Panc1 (cell line): ENCODE data around the gene ABL1. TPM values are rescaled to one million over a fixed set of nuclear protein-coding genes. Genes with fewer than 3 reads are reported as not detected.
A peak's percentile ranks its signal among the peaks of the same experiment; 100 is the strongest.

Source experiments
- ATAC-seq: fragments of 200-7000 bp; cut with Tn5 transposase; 2 replicates; pipeline ENCODE4 v1.9.1; 2020; ENCODE audit warnings: mild to moderate bottlenecking, moderate library complexity
- BruUV-seq: library from RNA; stranded (reverse); fragments of 400-500 nt; replicated peaks from 2 replicates; lab custom pipeline; 2021; lab: Mats Ljungman, UMichigan
- CTCF ChIA-PET: fragments of 300-600 bp; sonication (Branson Sonifier 250); formaldehyde crosslinking; loops from one replicate; lab custom pipeline; 2022; ENCODE audit warnings: antibody characterized with exemption; lab: Charles Lee
- POLR2A ChIA-PET: fragments of 300-600 bp; sonication (Branson Sonifier 250); formaldehyde crosslinking; loops from one replicate; lab custom pipeline; 2022; ENCODE audit warnings: antibody characterized with exemption; lab: Charles Lee
- DNase-seq: peaks from one replicate; pipeline ENCODE4 v3.0.0-alpha.2; 2010; ENCODE audit warnings: low read depth, low spot score
- H3K27ac ChIP-seq: 2 replicates; pipeline ENCODE4 v1.5.1; 2011; ENCODE audit warnings: mild to moderate bottlenecking, low read length, inconsistent platforms
- H3K27me3 ChIP-seq: fragments of 200-500 bp; sonication (Bioruptor generic); 2 replicates; pipeline ENCODE4 v1.6.0; 2014; ENCODE audit warnings: low read length, inconsistent platforms; ENCODE audit not compliant: control insufficient read depth, insufficient read depth
- H3K36me3 ChIP-seq: fragments of 200-500 bp; sonication (Bioruptor generic); 2 replicates; pipeline ENCODE4 v1.5.1; 2014; ENCODE audit warnings: inconsistent platforms, mild to moderate bottlenecking, low read length, moderate library complexity; ENCODE audit not compliant: control insufficient read depth, insufficient read depth
- H3K4me1 ChIP-seq: 2 replicates; pipeline ENCODE4 v1.5.1; 2011; ENCODE audit warnings: inconsistent platforms, mild to moderate bottlenecking, low read length, moderate library complexity; ENCODE audit not compliant: control insufficient read depth, insufficient read depth
- H3K4me3 ChIP-seq, 2 experiments: 2 replicates each; pipeline ENCODE4 v1.5.1; 2011 to 2012; ENCODE audit warnings: low read depth in 2 of 2, low read length in 2 of 2, mild to moderate bottlenecking in 2 of 2, inconsistent platforms in 1 of 2, moderate library complexity in 1 of 2
- H3K9me3 ChIP-seq: fragments of 200-500 bp; sonication (Bioruptor generic); 2 replicates; pipeline ENCODE4 v1.5.1; 2014; ENCODE audit warnings: low read depth, mild to moderate bottlenecking, inconsistent platforms, low read length, moderate library complexity; ENCODE audit not compliant: control insufficient read depth, insufficient read depth
- CTCF ChIP-seq: fragments of 450-650 bp; IDR thresholded peaks from 2 replicates; pipeline ENCODE4 v1.5.1; 2017; ENCODE audit warnings: mild to moderate bottlenecking
- POLR2AphosphoS5 ChIP-seq: IDR thresholded peaks from 2 replicates; pipeline ENCODE4 v1.6.1; 2012; ENCODE audit warnings: mild to moderate bottlenecking, low read depth, low read length, moderate library complexity
- SIN3A ChIP-seq: IDR thresholded peaks from 2 replicates; pipeline ENCODE4 v1.6.1; 2012; ENCODE audit warnings: low read depth, mild to moderate bottlenecking, low read length, moderate library complexity, borderline replicate concordance; ENCODE audit not compliant: insufficient read depth
- TCF7L2 ChIP-seq: IDR thresholded peaks from 2 replicates; pipeline ENCODE4 v1.6.1; 2011; ENCODE audit warnings: mild to moderate bottlenecking, low read depth, low read length, inconsistent platforms
- in situ Hi-C: cut with HindIII; loops from 2 replicates; pipeline ENCODE4 v1.10.0; 2016; ENCODE audit warnings: low sequenced_read_pairs, low pct_unique_long_range_greater_than_20kb
- intact Hi-C: fragments of 100-400 bp; cut with micrococcal nuclease; formaldehyde crosslinking; loops from one replicate; pipeline ENCODE4 v1.10.0; 2022; ENCODE audit not compliant: unreplicated experiment
- total RNA-seq: library from RNA; stranded (reverse); gene quantifications from one replicate; pipeline ENCODE4 v1.2.1, GENCODE V29; 2021; ENCODE audit not compliant: unreplicated experiment
- TF ChIP-seq, protein P1 (sequence below), 2 experiments: IDR thresholded peaks; 2 replicates each; pipeline ENCODE4 v1.6.1; 2011 to 2012; ENCODE audit warnings: low read depth in 2 of 2, control low read depth in 1 of 2, low read length in 1 of 2, mild to moderate bottlenecking in 1 of 2, moderate library complexity in 1 of 2; ENCODE audit not compliant: insufficient read depth in 1 of 2

The ABL1 gene
- total RNA-seq, 1 experiment from 2014 or later: 48.4 TPM

DNA sequence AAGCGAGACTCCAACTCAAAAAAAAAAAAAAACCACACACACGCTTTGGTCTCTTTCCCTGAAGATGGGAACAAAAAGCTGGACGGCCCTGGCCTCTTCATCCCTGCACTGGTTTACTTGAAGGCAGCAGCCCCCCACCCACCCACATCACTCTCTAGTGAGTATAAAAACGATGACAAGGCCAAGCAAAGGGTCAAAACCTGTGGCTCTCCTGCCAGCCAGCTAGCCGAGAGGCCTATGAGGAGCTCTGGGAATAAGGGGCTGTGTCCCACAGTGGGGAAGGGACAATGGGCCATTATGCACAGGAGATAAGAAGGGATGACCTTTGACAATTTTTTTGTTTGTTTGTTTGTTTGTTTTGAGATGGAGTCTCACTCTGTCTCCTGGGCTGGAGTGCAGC lies 48.4 kb downstream of the ABL1 start:
- TF ChIP-seq SIN3A (no peak), POLR2AphosphoS5 (no peak), CTCF (no peak), TCF7L2 (no peak)
- TF ChIP-seq, protein P1, sequence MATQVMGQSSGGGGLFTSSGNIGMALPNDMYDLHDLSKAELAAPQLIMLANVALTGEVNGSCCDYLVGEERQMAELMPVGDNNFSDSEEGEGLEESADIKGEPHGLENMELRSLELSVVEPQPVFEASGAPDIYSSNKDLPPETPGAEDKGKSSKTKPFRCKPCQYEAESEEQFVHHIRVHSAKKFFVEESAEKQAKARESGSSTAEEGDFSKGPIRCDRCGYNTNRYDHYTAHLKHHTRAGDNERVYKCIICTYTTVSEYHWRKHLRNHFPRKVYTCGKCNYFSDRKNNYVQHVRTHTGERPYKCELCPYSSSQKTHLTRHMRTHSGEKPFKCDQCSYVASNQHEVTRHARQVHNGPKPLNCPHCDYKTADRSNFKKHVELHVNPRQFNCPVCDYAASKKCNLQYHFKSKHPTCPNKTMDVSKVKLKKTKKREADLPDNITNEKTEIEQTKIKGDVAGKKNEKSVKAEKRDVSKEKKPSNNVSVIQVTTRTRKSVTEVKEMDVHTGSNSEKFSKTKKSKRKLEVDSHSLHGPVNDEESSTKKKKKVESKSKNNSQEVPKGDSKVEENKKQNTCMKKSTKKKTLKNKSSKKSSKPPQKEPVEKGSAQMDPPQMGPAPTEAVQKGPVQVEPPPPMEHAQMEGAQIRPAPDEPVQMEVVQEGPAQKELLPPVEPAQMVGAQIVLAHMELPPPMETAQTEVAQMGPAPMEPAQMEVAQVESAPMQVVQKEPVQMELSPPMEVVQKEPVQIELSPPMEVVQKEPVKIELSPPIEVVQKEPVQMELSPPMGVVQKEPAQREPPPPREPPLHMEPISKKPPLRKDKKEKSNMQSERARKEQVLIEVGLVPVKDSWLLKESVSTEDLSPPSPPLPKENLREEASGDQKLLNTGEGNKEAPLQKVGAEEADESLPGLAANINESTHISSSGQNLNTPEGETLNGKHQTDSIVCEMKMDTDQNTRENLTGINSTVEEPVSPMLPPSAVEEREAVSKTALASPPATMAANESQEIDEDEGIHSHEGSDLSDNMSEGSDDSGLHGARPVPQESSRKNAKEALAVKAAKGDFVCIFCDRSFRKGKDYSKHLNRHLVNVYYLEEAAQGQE (IDR thresholded peaks at IDR 0.05; ENCODE audit: insufficient read depth in 1 of 2, low read depth in 2 of 2, low read length in 1 of 2): no peak
- BruUV-seq: no TSS peak
- Histone ChIP-seq H3K27ac (no peak overlapping the region), H3K4me3 (no peak overlapping the region), H3K9me3 (no peaks in the 10 kb centered on the region), H3K27me3 (no peaks in the 10 kb centered on the region), H3K4me1 (no peaks in the 10 kb centered on the region), H3K36me3 (peaks cover 7% of the 10 kb centered on the region)
- no peak for DNase-seq
- in situ Hi-C loops (no loop called here), intact Hi-C loops (no loop called here)
- CTCF ChIA-PET: no interaction called here
- POLR2A ChIA-PET: interaction anchor here (0.7 kb wide), 1 partner anchor 180 kb away, joined by 5 read pairs; no protein-coding TSS in a partner anchor
- ATAC-seq: no peak

GRCh38 chr9:130884111-130884531 lies 49.1 kb downstream of the ABL1 start:
- Histone ChIP-seq H3K27ac (no peak overlapping the region), H3K27me3 (no peaks in the 10 kb centered on the region), H3K4me3 (no peak overlapping the region), H3K4me1 (no peaks in the 10 kb centered on the region), H3K36me3 (peaks cover 5% of the 10 kb centered on the region), H3K9me3 (no peaks in the 10 kb centered on the region)
- POLR2A ChIA-PET: no interaction called here
- no peak for ATAC-seq
- CTCF ChIA-PET: no interaction called here
- TF ChIP-seq CTCF (no peak), POLR2AphosphoS5 (no peak), TCF7L2 (no peak)
- TF ChIP-seq, protein P1 (IDR thresholded peaks at IDR 0.05; ENCODE audit: insufficient read depth in 1 of 2, low read depth in 2 of 2, low read length in 1 of 2): no peak
- intact Hi-C loops (no loop called here), in situ Hi-C loops (no loop called here)
- no peak for DNase-seq
- BruUV-seq: TSS peak; percentile 4
